HG02678 (cell line): Measurements from ENCODE around the gene AP1S3.

Experiments used
- ATAC-seq: cut with Tn5 transposase; IDR thresholded peaks from one replicate; pipeline ENCODE4 v1.9.1; 2021; ENCODE audit warnings: mild to moderate bottlenecking, moderate library complexity; ENCODE audit not compliant: unreplicated experiment

Gene AP1S3

GRCh38 chr2:223762853-223763252 lies 74.5 kb downstream of the AP1S3 start:
- ATAC-seq, result no peak

- peak; percentile 80 for ATAC-seq
Observed at GRCh38 chr2:223761746-223762145, 75.6 kb downstream of the AP1S3 start.

- ATAC-seq, result peak; percentile 78
Observed at GRCh38 chr2:223760838-223761502, 76.4 kb downstream of the AP1S3 start.

- ATAC-seq, result no peak
Observed at GRCh38 chr2:223759569-223760430, 77.6 kb downstream of the AP1S3 start.

GRCh38 chr2:223758131-223758840 lies 79.1 kb downstream of the AP1S3 start:
- no peak for ATAC-seq

GRCh38 chr2:223753940-223754339 lies 83.4 kb downstream of the AP1S3 start:
- no peak for ATAC-seq

GRCh38 chr2:223751012-223751411 lies 86.4 kb downstream of the AP1S3 start:
- ATAC-seq, result no peak

GRCh38 chr2:223747392-223748042 lies 89.9 kb downstream of the AP1S3 start:
- ATAC-seq, result no peak

- no peak for ATAC-seq
Observed at GRCh38 chr2:223746611-223747010, 90.8 kb downstream of the AP1S3 start.

GRCh38 chr2:223744580-223744979 lies 92.8 kb downstream of the AP1S3 start:
- ATAC-seq, result no peak

- ATAC-seq, result no peak
Observed at GRCh38 chr2:223740679-223741078, 96.7 kb downstream of the AP1S3 start.

GRCh38 chr2:223737207-223737606 lies 100.2 kb downstream of the AP1S3 start:
- no peak for ATAC-seq

GRCh38 chr2:223736488-223736887 lies 100.9 kb downstream of the AP1S3 start:
- no peak for ATAC-seq

GRCh38 chr2:223735659-223736244 lies 101.6 kb downstream of the AP1S3 start:
- no peak for ATAC-seq

- ATAC-seq, result no peak
Observed at GRCh38 chr2:223735035-223735640, 102.2 kb downstream of the AP1S3 start.

- ATAC-seq, result no peak
Observed at GRCh38 chr2:223734346-223734745, 103.0 kb downstream of the AP1S3 start.

GRCh38 chr2:223732346-223732745 lies 105.0 kb downstream of the AP1S3 start:
- ATAC-seq, result no peak

- ATAC-seq, result no peak
Observed at GRCh38 chr2:223731503-223731902, 105.9 kb downstream of the AP1S3 start.

GRCh38 chr2:223729781-223730180 lies 107.6 kb downstream of the AP1S3 start:
- no peak for ATAC-seq

GRCh38 chr2:223727562-223727961 lies 109.8 kb downstream of the AP1S3 start:
- ATAC-seq, result peak; percentile 95
